ENCODE data around the gene CAPZB.
"Not testable (repeated sequence)": the region's sequence is repeated elsewhere in the genome, so short reads cannot be mapped to it uniquely, and the experiment has no call there.

- not testable (repeated sequence) for TF ChIP-seq CTCF, POLR2A (IDR thresholded peaks at IDR 0.05)
Measured at GRCh38 chr1:19497443-19497842, 12.1 kb upstream of the CAPZB start.
